ENCODE results near the gene RAP1GAP2.

Gene RAP1GAP2

DNA sequence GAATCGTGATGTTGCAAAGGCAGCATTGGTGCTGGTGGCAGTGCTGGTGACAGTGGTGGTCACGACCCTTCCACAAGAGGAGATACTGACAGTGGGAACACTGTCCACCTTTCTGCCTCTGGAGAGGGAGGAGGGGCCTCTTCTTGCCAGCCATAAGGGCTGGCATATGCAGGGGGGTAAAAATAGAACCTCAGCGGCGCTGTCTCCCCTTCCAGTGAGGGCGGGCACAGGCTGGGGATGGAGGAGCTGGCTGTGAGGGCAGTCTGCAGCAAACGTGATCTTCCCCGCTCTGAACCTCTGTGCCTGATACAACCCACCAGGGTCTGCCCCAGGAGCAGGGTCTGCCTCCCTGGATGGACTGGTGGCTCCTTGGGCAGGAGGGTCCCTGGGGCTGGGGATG is 3.4 kb downstream of the RAP1GAP2 start:
- peaks cover 45% of the 10 kb centered on the region for H3K27me3 ChIP-seq (ENCODE audit: control insufficient read depth, low read length)
- H3K36me3 ChIP-seq (ENCODE audit: control insufficient read depth, low read length), result no peaks in the 10 kb centered on the region
- H3K9me2 ChIP-seq (replicated peaks; ENCODE audit: control insufficient read depth, low read length), result no peaks in the 10 kb centered on the region
- H3K4me2 ChIP-seq (ENCODE audit: low read length), result no peak overlapping the region
- peaks cover 9% of the 10 kb centered on the region; the same call in 1 of the 2 replicates for H3K4me1 ChIP-seq (ENCODE audit: control insufficient read depth, low read length)
- H3K27ac ChIP-seq (ENCODE audit: low read depth, low read length), result no peak overlapping the region
- no peaks in the 10 kb centered on the region for H4K20me1 ChIP-seq (ENCODE audit: control insufficient read depth, insufficient read depth, low read depth, low read length)
- H3K9me3 ChIP-seq (ENCODE audit: control insufficient read depth, insufficient read depth, low read length), result no peaks in the 10 kb centered on the region
- no peaks in the 10 kb centered on the region for H3F3A ChIP-seq (ENCODE audit: control insufficient read depth, insufficient read depth)
- TF ChIP-seq EZH2phosphoT487 (IDR thresholded peaks at IDR 0.05; ENCODE audit: borderline replicate concordance, low read length), result no peak
- TF ChIP-seq, protein P1, sequence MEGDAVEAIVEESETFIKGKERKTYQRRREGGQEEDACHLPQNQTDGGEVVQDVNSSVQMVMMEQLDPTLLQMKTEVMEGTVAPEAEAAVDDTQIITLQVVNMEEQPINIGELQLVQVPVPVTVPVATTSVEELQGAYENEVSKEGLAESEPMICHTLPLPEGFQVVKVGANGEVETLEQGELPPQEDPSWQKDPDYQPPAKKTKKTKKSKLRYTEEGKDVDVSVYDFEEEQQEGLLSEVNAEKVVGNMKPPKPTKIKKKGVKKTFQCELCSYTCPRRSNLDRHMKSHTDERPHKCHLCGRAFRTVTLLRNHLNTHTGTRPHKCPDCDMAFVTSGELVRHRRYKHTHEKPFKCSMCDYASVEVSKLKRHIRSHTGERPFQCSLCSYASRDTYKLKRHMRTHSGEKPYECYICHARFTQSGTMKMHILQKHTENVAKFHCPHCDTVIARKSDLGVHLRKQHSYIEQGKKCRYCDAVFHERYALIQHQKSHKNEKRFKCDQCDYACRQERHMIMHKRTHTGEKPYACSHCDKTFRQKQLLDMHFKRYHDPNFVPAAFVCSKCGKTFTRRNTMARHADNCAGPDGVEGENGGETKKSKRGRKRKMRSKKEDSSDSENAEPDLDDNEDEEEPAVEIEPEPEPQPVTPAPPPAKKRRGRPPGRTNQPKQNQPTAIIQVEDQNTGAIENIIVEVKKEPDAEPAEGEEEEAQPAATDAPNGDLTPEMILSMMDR (IDR thresholded peaks at IDR 0.05; ENCODE audit: low read depth, low read length, poor library complexity, severe bottlenecking), result no peak
- H3K79me2 ChIP-seq (ENCODE audit: control insufficient read depth, low read length), result no peaks in the 10 kb centered on the region
- no peak overlapping the region for H3K4me3 ChIP-seq (ENCODE audit: low read length)

- Histone ChIP-seq H3F3A (ENCODE audit: control insufficient read depth, insufficient read depth) (no peaks in the 10 kb centered on the region), H3K9me3 (ENCODE audit: control insufficient read depth, insufficient read depth, low read length) (no peaks in the 10 kb centered on the region), H3K4me1 (ENCODE audit: control insufficient read depth, low read length) (peaks cover 9% of the 10 kb centered on the region; the same call in 1 of the 2 replicates), H3K9me2 (replicated peaks; ENCODE audit: control insufficient read depth, low read length) (no peaks in the 10 kb centered on the region), H3K4me3 (ENCODE audit: low read length) (no peak overlapping the region), H3K27ac (ENCODE audit: low read depth, low read length) (no peak overlapping the region), H3K36me3 (ENCODE audit: control insufficient read depth, low read length) (no peaks in the 10 kb centered on the region), H3K4me2 (ENCODE audit: low read length) (no peak overlapping the region), H4K20me1 (ENCODE audit: control insufficient read depth, insufficient read depth, low read depth, low read length) (no peaks in the 10 kb centered on the region), H3K27me3 (ENCODE audit: control insufficient read depth, low read length) (peaks cover 42% of the 10 kb centered on the region), H3K79me2 (ENCODE audit: control insufficient read depth, low read length) (no peaks in the 10 kb centered on the region)
- TF ChIP-seq, protein P1 (IDR thresholded peaks at IDR 0.05; ENCODE audit: low read depth, low read length, poor library complexity, severe bottlenecking), result no peak
- no peak for TF ChIP-seq EZH2phosphoT487 (IDR thresholded peaks at IDR 0.05; ENCODE audit: borderline replicate concordance, low read length)
These were observed 4.1 kb downstream of the RAP1GAP2 start for GRCh38 chr17:2800367-2800766.

GRCh38 chr17:2801841-2802240 is 5.6 kb downstream of the RAP1GAP2 start:
- Histone ChIP-seq H3K9me2 (replicated peaks; ENCODE audit: control insufficient read depth, low read length) (no peaks in the 10 kb centered on the region), H3K4me2 (ENCODE audit: low read length) (no peak overlapping the region), H3K27ac (ENCODE audit: low read depth, low read length) (no peak overlapping the region), H3K27me3 (ENCODE audit: control insufficient read depth, low read length) (peaks cover 28% of the 10 kb centered on the region), H3K36me3 (ENCODE audit: control insufficient read depth, low read length) (no peaks in the 10 kb centered on the region), H3K4me3 (ENCODE audit: low read length) (no peak overlapping the region), H4K20me1 (ENCODE audit: control insufficient read depth, insufficient read depth, low read depth, low read length) (no peaks in the 10 kb centered on the region), H3F3A (ENCODE audit: control insufficient read depth, insufficient read depth) (no peaks in the 10 kb centered on the region), H3K79me2 (ENCODE audit: control insufficient read depth, low read length) (no peaks in the 10 kb centered on the region), H3K9me3 (ENCODE audit: control insufficient read depth, insufficient read depth, low read length) (no peaks in the 10 kb centered on the region), H3K4me1 (ENCODE audit: control insufficient read depth, low read length) (no peaks in the 10 kb centered on the region)
- TF ChIP-seq, protein P1 (IDR thresholded peaks at IDR 0.05; ENCODE audit: low read depth, low read length, poor library complexity, severe bottlenecking), result no peak
- TF ChIP-seq EZH2phosphoT487 (IDR thresholded peaks at IDR 0.05; ENCODE audit: borderline replicate concordance, low read length), result no peak

Data from DOHH2 (cell line).